ENCODE measurements around the gene PWWP2B.

Gene PWWP2B

DNA sequence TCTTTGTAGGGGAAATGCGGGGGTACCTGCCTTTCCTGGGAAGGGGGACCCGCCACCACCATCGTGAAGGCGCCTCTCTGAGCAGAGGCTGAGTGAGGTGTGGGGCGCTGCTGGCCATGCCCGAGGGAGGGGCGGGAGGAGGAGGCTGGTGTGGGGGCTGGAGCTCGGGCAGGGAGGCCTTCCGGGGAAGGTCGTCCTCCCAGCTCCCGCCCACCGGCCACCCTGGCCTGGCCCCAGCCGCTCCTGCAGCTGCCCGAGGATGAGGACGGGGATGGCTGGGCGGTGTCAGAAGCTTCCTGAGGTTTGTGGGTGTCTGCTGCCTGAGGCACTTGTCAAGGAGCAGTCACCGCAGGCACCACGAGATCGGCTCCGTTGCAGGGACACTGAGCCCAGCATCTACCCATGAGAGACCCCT, 11.4 kb downstream of the PWWP2B start:
- H2AFZ ChIP-seq (ENCODE audit: low read length) = no peak overlapping the region
- TF ChIP-seq, protein P1, sequence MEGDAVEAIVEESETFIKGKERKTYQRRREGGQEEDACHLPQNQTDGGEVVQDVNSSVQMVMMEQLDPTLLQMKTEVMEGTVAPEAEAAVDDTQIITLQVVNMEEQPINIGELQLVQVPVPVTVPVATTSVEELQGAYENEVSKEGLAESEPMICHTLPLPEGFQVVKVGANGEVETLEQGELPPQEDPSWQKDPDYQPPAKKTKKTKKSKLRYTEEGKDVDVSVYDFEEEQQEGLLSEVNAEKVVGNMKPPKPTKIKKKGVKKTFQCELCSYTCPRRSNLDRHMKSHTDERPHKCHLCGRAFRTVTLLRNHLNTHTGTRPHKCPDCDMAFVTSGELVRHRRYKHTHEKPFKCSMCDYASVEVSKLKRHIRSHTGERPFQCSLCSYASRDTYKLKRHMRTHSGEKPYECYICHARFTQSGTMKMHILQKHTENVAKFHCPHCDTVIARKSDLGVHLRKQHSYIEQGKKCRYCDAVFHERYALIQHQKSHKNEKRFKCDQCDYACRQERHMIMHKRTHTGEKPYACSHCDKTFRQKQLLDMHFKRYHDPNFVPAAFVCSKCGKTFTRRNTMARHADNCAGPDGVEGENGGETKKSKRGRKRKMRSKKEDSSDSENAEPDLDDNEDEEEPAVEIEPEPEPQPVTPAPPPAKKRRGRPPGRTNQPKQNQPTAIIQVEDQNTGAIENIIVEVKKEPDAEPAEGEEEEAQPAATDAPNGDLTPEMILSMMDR (IDR thresholded peaks at IDR 0.05; ENCODE audit: low read length) = no peak
- no peak for TF ChIP-seq EZH2 (IDR thresholded peaks at IDR 0.05; ENCODE audit: borderline replicate concordance, low read length)
- no peaks in the 10 kb centered on the region for H3K36me3 ChIP-seq (ENCODE audit: insufficient read depth, low read length)
- no peaks in the 10 kb centered on the region for H3K27me3 ChIP-seq (ENCODE audit: insufficient read depth, low read length)
- no peaks in the 10 kb centered on the region for H3K4me1 ChIP-seq (ENCODE audit: insufficient read depth, low read length, severe bottlenecking)
- H3K27ac ChIP-seq (ENCODE audit: low read depth, low read length, poor library complexity, severe bottlenecking) = no peak overlapping the region
- H3K9me2 ChIP-seq (ENCODE audit: low read depth, low read length) = no peaks in the 10 kb centered on the region
- H3K4me2 ChIP-seq (ENCODE audit: low read length) = no peak overlapping the region
- H3K9me3 ChIP-seq (ENCODE audit: low read length) = no peaks in the 10 kb centered on the region
- no peaks in the 10 kb centered on the region for H3F3A ChIP-seq (ENCODE audit: insufficient read depth, low read length)
- H3K4me3 ChIP-seq (ENCODE audit: low read depth, low read length, poor library complexity, severe bottlenecking) = no peak overlapping the region
- no peaks in the 10 kb centered on the region for H4K20me1 ChIP-seq (ENCODE audit: insufficient read depth, low read length)
- H3K9ac ChIP-seq (ENCODE audit: low read length) = no peak overlapping the region
- no peaks in the 10 kb centered on the region for H3K79me2 ChIP-seq (ENCODE audit: insufficient read depth, low read length)

DNA sequence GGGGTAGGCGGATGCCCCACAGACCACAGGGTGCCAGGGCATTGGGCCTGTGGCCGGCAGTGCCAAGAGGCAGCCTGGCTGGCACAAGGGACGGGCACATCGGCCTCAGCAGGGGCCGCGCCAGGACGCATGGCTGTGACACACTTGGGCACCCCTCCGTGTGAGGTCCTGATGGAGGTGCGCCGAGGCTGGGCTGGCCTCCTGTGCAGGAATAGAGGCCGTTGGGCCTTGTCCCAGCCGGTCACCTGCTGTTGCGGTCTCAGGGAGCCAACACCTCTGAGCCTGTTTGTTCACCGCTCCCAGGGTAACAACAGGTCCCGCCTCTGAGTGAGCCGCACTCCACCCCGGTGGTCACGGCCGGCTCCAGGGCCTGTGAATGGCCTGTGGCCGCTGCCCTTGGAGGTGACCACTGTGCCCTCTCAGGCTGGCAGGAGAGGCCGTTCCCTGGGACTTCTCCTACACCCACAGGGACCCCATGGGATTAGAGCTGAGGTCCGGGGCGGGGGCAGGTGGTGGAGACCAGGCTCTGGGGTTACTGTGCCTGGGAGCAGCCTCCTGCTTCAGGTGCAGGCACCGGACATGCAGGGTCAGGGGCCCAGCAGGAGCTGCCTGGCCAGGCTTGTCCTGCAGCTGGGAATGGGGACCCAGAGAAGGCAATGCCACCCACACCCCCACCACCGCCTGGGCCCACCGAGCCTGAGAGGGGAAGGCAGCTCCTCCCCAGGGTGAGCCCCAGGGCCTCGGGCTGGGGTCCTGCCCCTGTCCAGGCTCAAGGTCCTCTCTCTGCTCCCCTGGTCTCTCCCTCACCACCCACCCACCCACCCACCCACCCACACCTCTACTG, 12.0 kb downstream of the PWWP2B start:
- TF ChIP-seq, protein P1 (IDR thresholded peaks at IDR 0.05; ENCODE audit: low read length) = no peak
- no peak for TF ChIP-seq EZH2 (IDR thresholded peaks at IDR 0.05; ENCODE audit: borderline replicate concordance, low read length)
- Histone ChIP-seq H3K4me3 (ENCODE audit: low read depth, low read length, poor library complexity, severe bottlenecking) (no peak overlapping the region), H3K36me3 (ENCODE audit: insufficient read depth, low read length) (no peaks in the 10 kb centered on the region), H3K27ac (ENCODE audit: low read depth, low read length, poor library complexity, severe bottlenecking) (no peak overlapping the region), H3K9me2 (ENCODE audit: low read depth, low read length) (no peaks in the 10 kb centered on the region), H3K9me3 (ENCODE audit: low read length) (no peaks in the 10 kb centered on the region), H3K4me1 (ENCODE audit: insufficient read depth, low read length, severe bottlenecking) (no peaks in the 10 kb centered on the region), H3K27me3 (ENCODE audit: insufficient read depth, low read length) (no peaks in the 10 kb centered on the region), H3F3A (ENCODE audit: insufficient read depth, low read length) (no peaks in the 10 kb centered on the region), H3K4me2 (ENCODE audit: low read length) (no peak overlapping the region), H2AFZ (ENCODE audit: low read length) (no peak overlapping the region), H3K9ac (ENCODE audit: low read length) (no peak overlapping the region), H3K79me2 (ENCODE audit: insufficient read depth, low read length) (no peaks in the 10 kb centered on the region), H4K20me1 (ENCODE audit: insufficient read depth, low read length) (no peaks in the 10 kb centered on the region)

DNA sequence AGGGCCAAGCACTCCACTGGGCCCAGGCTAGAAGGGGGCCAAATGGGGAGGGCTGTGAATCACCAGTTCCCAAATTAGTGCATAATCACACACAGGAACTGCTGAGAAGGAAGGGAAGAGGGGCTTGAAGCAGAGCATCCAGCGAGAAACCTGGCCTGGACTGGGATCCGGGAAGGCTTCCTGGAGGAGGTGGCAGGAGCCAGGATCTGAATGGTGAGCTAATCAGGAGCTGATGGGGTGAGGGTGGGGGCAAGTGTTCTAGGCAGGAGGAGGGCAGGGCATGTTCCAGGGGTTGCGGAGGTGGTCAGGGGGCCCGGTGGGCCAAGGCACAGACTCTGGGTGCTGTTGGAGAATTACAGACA, 12.6 kb downstream of the PWWP2B start:
- H4K20me1 ChIP-seq (ENCODE audit: insufficient read depth, low read length) = no peaks in the 10 kb centered on the region
- no peaks in the 10 kb centered on the region for H3K9me2 ChIP-seq (ENCODE audit: low read depth, low read length)
- H3K4me3 ChIP-seq (ENCODE audit: low read depth, low read length, poor library complexity, severe bottlenecking) = no peak overlapping the region
- no peaks in the 10 kb centered on the region for H3K9me3 ChIP-seq (ENCODE audit: low read length)
- no peak overlapping the region for H2AFZ ChIP-seq (ENCODE audit: low read length)
- no peak overlapping the region for H3K27ac ChIP-seq (ENCODE audit: low read depth, low read length, poor library complexity, severe bottlenecking)
- no peaks in the 10 kb centered on the region for H3K4me1 ChIP-seq (ENCODE audit: insufficient read depth, low read length, severe bottlenecking)
- H3K79me2 ChIP-seq (ENCODE audit: insufficient read depth, low read length) = no peaks in the 10 kb centered on the region
- no peaks in the 10 kb centered on the region for H3F3A ChIP-seq (ENCODE audit: insufficient read depth, low read length)
- H3K27me3 ChIP-seq (ENCODE audit: insufficient read depth, low read length) = no peaks in the 10 kb centered on the region
- H3K9ac ChIP-seq (ENCODE audit: low read length) = no peak overlapping the region
- no peak for TF ChIP-seq EZH2 (IDR thresholded peaks at IDR 0.05; ENCODE audit: borderline replicate concordance, low read length)
- TF ChIP-seq, protein P1 (IDR thresholded peaks at IDR 0.05; ENCODE audit: low read length) = no peak
- H3K36me3 ChIP-seq (ENCODE audit: insufficient read depth, low read length) = no peaks in the 10 kb centered on the region
- H3K4me2 ChIP-seq (ENCODE audit: low read length) = no peak overlapping the region

Measured in OCI-LY1 (cell line).